ENCODE results near the gene TLL2. TPM values are rescaled to one million over a fixed set of nuclear protein-coding genes. Genes with fewer than 3 reads are reported as not detected.

The TLL2 gene
- total RNA-seq, 6 experiments from 2014 or later = 0.08 to 0.45 (median 0.24) TPM

DNA sequence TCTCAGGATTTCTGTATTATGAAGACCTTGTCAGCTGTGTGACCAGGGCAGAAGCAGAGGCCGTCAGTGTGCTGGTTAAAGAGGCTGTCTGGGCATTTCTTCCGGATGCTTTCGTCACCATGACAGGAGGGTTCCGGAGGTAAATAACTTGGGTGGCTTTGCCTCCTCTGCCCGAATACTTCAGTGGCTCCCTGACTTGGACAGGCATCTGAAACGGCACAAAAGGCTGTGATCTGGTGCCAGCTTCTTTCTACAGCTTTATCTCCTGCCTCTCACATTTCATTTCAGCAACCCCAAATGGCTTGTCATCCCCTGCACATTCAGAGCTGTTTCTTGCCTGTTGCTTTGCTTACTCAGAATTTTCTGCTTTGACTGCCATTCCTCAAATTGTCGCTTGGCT lies 186.3 kb downstream of the TLL2 start:
- no peaks in the 10 kb centered on the region for H3K36me3 Mint-ChIP-seq (ENCODE audit: low read depth)
- H3K4me3 Mint-ChIP-seq = no peak overlapping the region
- TF ChIP-seq, protein P1, sequence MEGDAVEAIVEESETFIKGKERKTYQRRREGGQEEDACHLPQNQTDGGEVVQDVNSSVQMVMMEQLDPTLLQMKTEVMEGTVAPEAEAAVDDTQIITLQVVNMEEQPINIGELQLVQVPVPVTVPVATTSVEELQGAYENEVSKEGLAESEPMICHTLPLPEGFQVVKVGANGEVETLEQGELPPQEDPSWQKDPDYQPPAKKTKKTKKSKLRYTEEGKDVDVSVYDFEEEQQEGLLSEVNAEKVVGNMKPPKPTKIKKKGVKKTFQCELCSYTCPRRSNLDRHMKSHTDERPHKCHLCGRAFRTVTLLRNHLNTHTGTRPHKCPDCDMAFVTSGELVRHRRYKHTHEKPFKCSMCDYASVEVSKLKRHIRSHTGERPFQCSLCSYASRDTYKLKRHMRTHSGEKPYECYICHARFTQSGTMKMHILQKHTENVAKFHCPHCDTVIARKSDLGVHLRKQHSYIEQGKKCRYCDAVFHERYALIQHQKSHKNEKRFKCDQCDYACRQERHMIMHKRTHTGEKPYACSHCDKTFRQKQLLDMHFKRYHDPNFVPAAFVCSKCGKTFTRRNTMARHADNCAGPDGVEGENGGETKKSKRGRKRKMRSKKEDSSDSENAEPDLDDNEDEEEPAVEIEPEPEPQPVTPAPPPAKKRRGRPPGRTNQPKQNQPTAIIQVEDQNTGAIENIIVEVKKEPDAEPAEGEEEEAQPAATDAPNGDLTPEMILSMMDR (IDR thresholded peaks at IDR 0.05) = no peak
- no peaks in the 10 kb centered on the region for H3K4me1 Mint-ChIP-seq (ENCODE audit: low read depth)
- DNase-seq = no peak
- peaks cover 15% of the 10 kb centered on the region for H3K27me3 Mint-ChIP-seq (ENCODE audit: insufficient read depth)
- no peak overlapping the region for H3K27ac Mint-ChIP-seq
- no peaks in the 10 kb centered on the region for H3K9me3 Mint-ChIP-seq

DNA sequence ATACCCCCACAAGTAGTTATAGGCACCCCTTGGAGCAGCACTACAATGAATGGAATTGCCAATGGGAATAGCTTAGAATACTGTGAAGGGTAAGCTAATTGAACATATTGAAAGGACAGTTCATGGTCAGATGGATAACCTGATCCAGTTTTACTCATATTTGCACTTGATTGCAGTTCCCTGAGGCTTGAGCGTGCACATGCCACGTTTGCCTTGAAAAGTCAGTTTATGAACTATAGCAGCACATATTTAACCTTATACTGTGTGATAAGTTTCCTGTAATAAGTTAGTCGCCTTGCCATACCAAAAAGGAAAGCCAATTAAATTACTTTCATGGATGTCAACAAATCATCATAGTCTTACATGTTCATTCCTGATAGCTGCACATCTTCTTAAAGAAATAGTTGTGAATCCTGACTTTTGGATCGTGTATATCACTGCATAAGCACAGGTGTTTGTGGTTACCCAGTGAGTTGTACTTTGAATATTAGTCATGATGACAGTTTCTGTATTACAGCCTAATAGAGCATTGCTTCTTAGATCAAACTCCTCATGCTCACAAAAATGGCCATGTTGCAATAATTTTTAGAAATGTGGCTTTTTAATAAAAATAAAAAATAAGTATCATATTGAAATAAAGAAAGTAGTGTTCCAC lies 187.9 kb downstream of the TLL2 start:
- H3K4me1 Mint-ChIP-seq (ENCODE audit: low read depth) = no peaks in the 10 kb centered on the region
- no peak overlapping the region for H3K4me3 Mint-ChIP-seq

DNA sequence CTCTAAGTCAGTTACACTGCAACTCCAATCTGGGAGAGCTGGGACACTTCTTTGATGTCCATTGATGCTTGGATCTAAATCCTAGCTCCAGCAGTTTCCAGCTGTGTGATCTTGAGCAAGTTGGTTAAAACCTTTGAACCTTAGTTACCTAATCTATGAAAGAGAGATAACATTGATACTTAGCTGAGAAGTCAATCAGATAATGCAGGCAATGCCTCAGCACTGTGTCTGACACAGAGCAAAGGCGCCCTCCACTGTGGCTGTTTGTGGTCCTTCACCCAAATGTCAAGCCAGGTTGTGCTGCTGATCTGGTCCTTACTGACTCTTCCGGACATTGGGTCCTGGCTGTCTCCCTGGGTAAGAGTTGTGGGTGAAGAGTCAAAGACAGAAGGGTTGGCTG lies 189.3 kb downstream of the TLL2 start:
- Mint-ChIP-seq H3K27me3 (ENCODE audit: insufficient read depth) (peaks cover 7% of the 10 kb centered on the region), H3K9me3 (no peaks in the 10 kb centered on the region)

More for the DNA sequence above, 187.9 kb downstream of the TLL2 start:
- TF ChIP-seq, protein P1 (IDR thresholded peaks at IDR 0.05) = no peak
- no peaks in the 10 kb centered on the region for H3K9me3 Mint-ChIP-seq
- DNase-seq = no peak
- no peak overlapping the region for H3K27ac Mint-ChIP-seq
- no peaks in the 10 kb centered on the region for H3K36me3 Mint-ChIP-seq (ENCODE audit: low read depth)
- peaks cover 11% of the 10 kb centered on the region for H3K27me3 Mint-ChIP-seq (ENCODE audit: insufficient read depth)

DNA sequence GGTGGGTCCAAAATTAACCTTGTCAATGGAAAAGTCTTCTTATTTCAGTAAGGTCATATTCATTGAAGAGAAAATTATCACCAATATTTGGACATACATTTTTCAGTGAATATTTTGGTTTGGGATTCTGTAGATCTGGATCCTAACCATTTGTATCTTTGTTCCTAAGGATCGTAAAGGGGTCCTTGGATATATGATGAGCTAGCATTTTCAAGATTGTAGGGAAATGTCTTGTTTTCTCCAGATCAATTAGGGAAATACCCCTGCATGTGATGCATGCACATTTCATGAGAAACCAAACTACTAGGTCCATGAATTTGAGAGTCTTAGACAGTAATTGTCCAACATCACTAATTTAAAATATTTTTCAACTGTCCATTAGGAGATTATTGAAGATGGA lies 191.5 kb downstream of the TLL2 start:
- DNase-seq = no peak
- H3K27me3 Mint-ChIP-seq (ENCODE audit: insufficient read depth) = peaks cover 4% of the 10 kb centered on the region; the same call in 1 of the 2 replicates

More for the DNA sequence above, 189.3 kb downstream of the TLL2 start:
- Mint-ChIP-seq H3K4me1 (ENCODE audit: low read depth) (no peaks in the 10 kb centered on the region), H3K4me3 (no peak overlapping the region), H3K36me3 (ENCODE audit: low read depth) (no peaks in the 10 kb centered on the region), H3K27ac (no peak overlapping the region)
- TF ChIP-seq, protein P1 (IDR thresholded peaks at IDR 0.05) = no peak
- DNase-seq = no peak

DNA sequence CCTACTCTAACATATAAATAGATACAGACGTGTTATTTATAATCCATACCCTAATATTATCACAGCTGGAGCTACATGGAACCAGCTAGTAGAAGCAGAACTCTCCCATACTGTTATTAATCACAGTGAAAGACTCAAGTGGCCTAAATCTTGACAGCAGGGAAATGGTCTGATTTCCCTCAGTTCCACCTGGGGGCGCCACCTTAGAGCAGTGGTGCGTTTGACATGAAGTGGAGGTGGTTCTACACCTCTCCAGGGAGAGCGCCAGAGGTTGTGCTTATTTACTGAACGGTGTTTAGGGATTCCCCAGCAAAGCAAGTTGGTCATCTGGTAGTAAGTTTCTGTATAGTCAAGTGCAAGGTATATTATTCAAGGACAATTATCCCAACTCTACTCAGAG lies 191.9 kb downstream of the TLL2 start:
- Mint-ChIP-seq H3K4me3 (no peak overlapping the region), H3K27me3 (ENCODE audit: insufficient read depth) (peaks cover 4% of the 10 kb centered on the region; the same call in 1 of the 2 replicates), H3K9me3 (no peaks in the 10 kb centered on the region), H3K36me3 (ENCODE audit: low read depth) (no peaks in the 10 kb centered on the region), H3K4me1 (ENCODE audit: low read depth) (no peaks in the 10 kb centered on the region), H3K27ac (no peak overlapping the region)
- DNase-seq = no peak
- TF ChIP-seq, protein P1 (IDR thresholded peaks at IDR 0.05) = no peak

More for the DNA sequence above, 191.5 kb downstream of the TLL2 start:
- Mint-ChIP-seq H3K4me1 (ENCODE audit: low read depth) (no peaks in the 10 kb centered on the region), H3K4me3 (no peak overlapping the region), H3K36me3 (ENCODE audit: low read depth) (no peaks in the 10 kb centered on the region), H3K27ac (no peak overlapping the region), H3K9me3 (no peaks in the 10 kb centered on the region)
- TF ChIP-seq, protein P1 (IDR thresholded peaks at IDR 0.05) = no peak
